22Rv1 (cell line): ENCODE data around the gene DSCAM.

Source experiments
- ZFX ChIP-seq: fragments of 450-650 bp; IDR thresholded peaks from 2 replicates; pipeline ENCODE4 v1.6.1; 2017; ENCODE audit warnings: antibody characterized with exemption, borderline replicate concordance
- TF ChIP-seq, protein P1 (sequence below): fragments of 450-650 bp; IDR thresholded peaks from 2 replicates; pipeline ENCODE4 v1.5.1; 2017; ENCODE audit warnings: mild to moderate bottlenecking

DNA sequence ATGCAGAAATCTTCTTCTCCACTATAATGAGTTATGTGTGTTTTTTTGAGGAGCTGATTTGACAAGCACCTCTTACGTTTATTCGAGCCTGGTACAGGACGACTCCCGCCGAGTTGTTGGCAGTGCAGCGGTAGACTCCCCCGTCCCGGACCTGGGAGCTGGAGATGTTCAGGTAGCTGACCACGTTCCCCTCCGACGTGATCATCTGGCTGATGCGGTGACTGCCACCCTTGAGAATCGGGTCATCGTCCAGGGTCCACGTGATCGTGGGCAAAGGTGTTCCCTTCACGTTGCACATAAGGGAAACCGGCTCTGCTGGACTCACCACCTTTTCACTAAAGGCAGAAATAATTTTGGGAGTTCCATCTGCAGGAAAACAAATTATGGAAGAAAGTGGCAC lies 507.9 kb downstream of the DSCAM start:
- TF ChIP-seq, protein P1, sequence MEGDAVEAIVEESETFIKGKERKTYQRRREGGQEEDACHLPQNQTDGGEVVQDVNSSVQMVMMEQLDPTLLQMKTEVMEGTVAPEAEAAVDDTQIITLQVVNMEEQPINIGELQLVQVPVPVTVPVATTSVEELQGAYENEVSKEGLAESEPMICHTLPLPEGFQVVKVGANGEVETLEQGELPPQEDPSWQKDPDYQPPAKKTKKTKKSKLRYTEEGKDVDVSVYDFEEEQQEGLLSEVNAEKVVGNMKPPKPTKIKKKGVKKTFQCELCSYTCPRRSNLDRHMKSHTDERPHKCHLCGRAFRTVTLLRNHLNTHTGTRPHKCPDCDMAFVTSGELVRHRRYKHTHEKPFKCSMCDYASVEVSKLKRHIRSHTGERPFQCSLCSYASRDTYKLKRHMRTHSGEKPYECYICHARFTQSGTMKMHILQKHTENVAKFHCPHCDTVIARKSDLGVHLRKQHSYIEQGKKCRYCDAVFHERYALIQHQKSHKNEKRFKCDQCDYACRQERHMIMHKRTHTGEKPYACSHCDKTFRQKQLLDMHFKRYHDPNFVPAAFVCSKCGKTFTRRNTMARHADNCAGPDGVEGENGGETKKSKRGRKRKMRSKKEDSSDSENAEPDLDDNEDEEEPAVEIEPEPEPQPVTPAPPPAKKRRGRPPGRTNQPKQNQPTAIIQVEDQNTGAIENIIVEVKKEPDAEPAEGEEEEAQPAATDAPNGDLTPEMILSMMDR = no peak
- TF ChIP-seq ZFX = no peak
